HCT116 (cell line): Measurements from ENCODE around the gene IGF2R. TPM values are rescaled to one million over a fixed set of nuclear protein-coding genes. Genes with fewer than 3 reads are reported as not detected.

Source experiments
- ATAC-seq: fragments of 200-7000 bp; cut with Tn5 transposase; 2 replicates; pipeline ENCODE4 v1.9.1; 2020; ENCODE audit warnings: mild to moderate bottlenecking, moderate library complexity
- BruUV-seq: library from RNA; stranded (reverse); fragments of 400-500 nt; replicated peaks from 2 replicates; lab custom pipeline; 2021; lab: Mats Ljungman, UMichigan
- CTCF ChIA-PET: fragments of 300-600 bp; sonication (Branson Sonifier 250); formaldehyde crosslinking; loops from one replicate; lab custom pipeline; 2021; ENCODE audit warnings: antibody characterized with exemption; lab: Charles Lee
- POLR2A ChIA-PET: fragments of 300-600, 350-600 bp; sonication (Branson Sonifier 250); formaldehyde crosslinking; loops from one replicate; lab custom pipeline; 2021; ENCODE audit warnings: antibody characterized with exemption; lab: Charles Lee
- RAD21 ChIA-PET, 2 experiments: fragments of 300-600 bp; sonication (Branson Sonifier 250); formaldehyde crosslinking; loops; one replicate each; lab custom pipeline; 2023; ENCODE audit warnings: low total read pairs in 2 of 2; ENCODE audit not compliant: uncharacterized antibody in 2 of 2, unreplicated experiment in 2 of 2, low non-redundant PET in 1 of 2; lab: Charles Lee
- DNase-seq: peaks from one replicate; pipeline ENCODE4 v3.0.0-alpha.2; 2010; ENCODE audit warnings: low read depth, low spot score
- H2AFZ ChIP-seq: fragments of 200-600 bp; shearing (Covaris generic), sonication (generic); 2 replicates; pipeline ENCODE4 v1.6.1; 2017; ENCODE audit warnings: low read depth, mixed run types, mixed read lengths, antibody characterized with exemption, low read length; ENCODE audit not compliant: poor library complexity, severe bottlenecking
- H3K27ac ChIP-seq: 2 replicates; pipeline ENCODE4 v1.5.1; 2012; ENCODE audit warnings: low read depth, low read length
- H3K27me3 ChIP-seq: fragments of 200-600 bp; sonication (generic); 2 replicates; pipeline ENCODE4 v1.6.1; 2016; ENCODE audit warnings: mixed run types, low read length, mixed read lengths; ENCODE audit not compliant: insufficient read depth
- H3K36me3 ChIP-seq, 2 experiments: fragments of 200-500 bp in 1 of 2; fragments of 200-600 bp in 1 of 2; sonication (Bioruptor generic) in 1 of 2; sonication (generic) in 1 of 2; 2 replicates each; pipeline versions ENCODE4 v1.5.1 to v1.6.1; 2014 to 2016; ENCODE audit warnings: low read length in 2 of 2, inconsistent platforms in 1 of 2, mixed read lengths in 1 of 2, mixed run types in 1 of 2; ENCODE audit not compliant: insufficient read depth in 2 of 2, control insufficient read depth in 1 of 2
- H3K4me1 ChIP-seq, 2 experiments: fragments of 200-600 bp in 1 of 2; sonication (generic) in 1 of 2; 2 replicates each; pipeline versions ENCODE4 v1.5.1 to v1.6.1; 2012 to 2017; ENCODE audit warnings: low read length in 2 of 2, inconsistent platforms in 1 of 2, mild to moderate bottlenecking in 1 of 2, mixed read lengths in 1 of 2, mixed run types in 1 of 2, moderate library complexity in 1 of 2; ENCODE audit not compliant: insufficient read depth in 2 of 2, control insufficient read depth in 1 of 2
- H3K4me2 ChIP-seq: fragments of 200-600 bp; sonication (generic); 2 replicates; pipeline ENCODE4 v1.6.1; 2017; ENCODE audit warnings: mixed run types, low read length, mixed read lengths
- H3K4me3 ChIP-seq, 2 experiments: fragments of 200-600 bp in 1 of 2; sonication (generic) in 1 of 2; replicated peaks in 1 of 2; 2 replicates each; pipeline ENCODE4 v1.5.1; 2011 to 2016; ENCODE audit warnings: low read length in 2 of 2, control low read depth in 1 of 2, low read depth in 1 of 2, mild to moderate bottlenecking in 1 of 2, mixed read lengths in 1 of 2, mixed run types in 1 of 2
- H3K79me2 ChIP-seq: fragments of 200-600 bp; sonication (generic); 2 replicates; pipeline ENCODE4 v1.6.1; 2017; ENCODE audit warnings: mild to moderate bottlenecking, mixed run types, low read length, moderate library complexity, mixed read lengths; ENCODE audit not compliant: insufficient read depth
- H3K9ac ChIP-seq: fragments of 200-600 bp; sonication (generic); 2 replicates; pipeline ENCODE4 v1.6.1; 2016; ENCODE audit warnings: low read length, mixed read lengths
- H3K9me2 ChIP-seq: fragments of 200-600 bp; sonication (generic), shearing (Covaris generic); 2 replicates; pipeline ENCODE4 v1.6.1; 2017; ENCODE audit warnings: mixed run types, mild to moderate bottlenecking, moderate library complexity; ENCODE audit not compliant: insufficient read depth
- H3K9me3 ChIP-seq, 2 experiments: fragments of 200-500 bp in 1 of 2; fragments of 200-600 bp in 1 of 2; sonication (Bioruptor generic) in 1 of 2; sonication (generic) in 1 of 2; 2 replicates each; pipeline ENCODE4 v1.6.1; 2014 to 2017; ENCODE audit warnings: low read length in 2 of 2, mixed read lengths in 2 of 2, inconsistent platforms in 1 of 2, low read depth in 1 of 2, mild to moderate bottlenecking in 1 of 2, mixed run types in 1 of 2, moderate library complexity in 1 of 2; ENCODE audit not compliant: control insufficient read depth in 1 of 2, insufficient read depth in 1 of 2
- H4K20me1 ChIP-seq: fragments of 200-600 bp; sonication (generic), shearing (Covaris generic); 2 replicates; pipeline ENCODE4 v1.6.1; 2017; ENCODE audit warnings: mixed run types, mild to moderate bottlenecking, moderate library complexity; ENCODE audit not compliant: insufficient read depth
- ATF3 ChIP-seq: IDR thresholded peaks from 2 replicates; pipeline ENCODE4 v1.6.1; 2012
- CTCF ChIP-seq, 3 experiments: fragments of 200-600 bp in 1 of 3; sonication (generic) in 1 of 3; IDR thresholded peaks in 2 of 3; conservative IDR thresholded peaks in 1 of 3; 2 replicates each; pipeline ENCODE4 v1.5.1; 2012 to 2017; ENCODE audit warnings: low read depth in 2 of 3, low read length in 2 of 3, antibody characterized with exemption in 1 of 3, borderline replicate concordance in 1 of 3, control low read depth in 1 of 3, mild to moderate bottlenecking in 1 of 3, mixed read lengths in 1 of 3, mixed run types in 1 of 3, moderate library complexity in 1 of 3; ENCODE audit not compliant: insufficient read depth in 1 of 3
- ELF1 ChIP-seq: IDR thresholded peaks from 2 replicates; pipeline ENCODE4 v1.6.1; 2012; ENCODE audit warnings: low read depth, borderline replicate concordance
- EZH2 ChIP-seq: fragments of 200-600 bp; sonication (generic); IDR thresholded peaks from 2 replicates; pipeline ENCODE4 v1.6.1; 2017; ENCODE audit warnings: antibody characterized with exemption, mixed run types
- FOSL1 ChIP-seq: IDR thresholded peaks from 2 replicates; pipeline ENCODE4 v1.6.1; 2012; ENCODE audit warnings: low read depth
- JUND ChIP-seq: IDR thresholded peaks from 2 replicates; pipeline ENCODE4 v1.6.1; 2012
- POLR2A ChIP-seq: IDR thresholded peaks from 2 replicates; pipeline ENCODE4 v1.7.0; 2011; ENCODE audit warnings: borderline replicate concordance; ENCODE audit not compliant: insufficient read depth, insufficient read length; ENCODE audit errors: extremely low read depth
- POLR2AphosphoS5 ChIP-seq: IDR thresholded peaks from 2 replicates; pipeline ENCODE4 v1.6.1; 2011; ENCODE audit warnings: mild to moderate bottlenecking, low read depth, low read length, moderate library complexity
- REST ChIP-seq: IDR thresholded peaks from 2 replicates; pipeline ENCODE4 v1.6.1; 2012; ENCODE audit warnings: low read depth
- SIN3A ChIP-seq: IDR thresholded peaks from 2 replicates; pipeline ENCODE4 v1.6.1; 2012; ENCODE audit warnings: low read depth
- TCF7L2 ChIP-seq: IDR thresholded peaks from 2 replicates; pipeline ENCODE4 v1.7.0; 2011; ENCODE audit warnings: borderline replicate concordance, inconsistent platforms; ENCODE audit not compliant: insufficient read depth, insufficient read length; ENCODE audit errors: extremely low read depth
- YY1 ChIP-seq: IDR thresholded peaks from 2 replicates; pipeline ENCODE4 v1.6.1; 2011; ENCODE audit warnings: low read length, low read depth, moderate library complexity, mild to moderate bottlenecking; ENCODE audit not compliant: insufficient replicate concordance; ENCODE audit errors: extremely low read depth
- ZBTB33 ChIP-seq: IDR thresholded peaks from 2 replicates; pipeline ENCODE4 v1.6.1; 2011; ENCODE audit warnings: mild to moderate bottlenecking, low read length, moderate library complexity; ENCODE audit not compliant: insufficient replicate concordance; ENCODE audit errors: extremely low read depth
- ZFX ChIP-seq: fragments of 450-650 bp; IDR thresholded peaks from 2 replicates; pipeline ENCODE4 v1.6.1; 2017
- ZNF274 ChIP-seq: fragments of 200-500 bp; sonication (Bioruptor generic); IDR thresholded peaks from 2 replicates; pipeline ENCODE4 v1.6.1; 2014; ENCODE audit warnings: mild to moderate bottlenecking, low read depth, low read length, inconsistent platforms
- intact Hi-C: fragments of 100-400 bp; cut with micrococcal nuclease; formaldehyde crosslinking; loops from 2 replicates; pipeline ENCODE4 v1.10.0; 2022
- total RNA-seq: library from RNA; stranded (reverse); gene quantifications from one replicate; pipeline ENCODE4 v1.2.1, GENCODE V29; 2021; ENCODE audit not compliant: unreplicated experiment

Gene IGF2R
- total RNA-seq, 1 experiment from 2014 or later, result 37.0 TPM

- H3K4me1 ChIP-seq, result no peaks in the 10 kb centered on the region
- ChIA-PET RAD21 (no interaction called here), POLR2A (no interaction called here), CTCF (no interaction called here)
- no peak for ATAC-seq
- H3K4me2 ChIP-seq, result no peak overlapping the region
- no peaks in the 10 kb centered on the region for H3K9me3 ChIP-seq
- no peaks in the 10 kb centered on the region for H3K27me3 ChIP-seq
- no peak for DNase-seq
- peaks cover 5 to 35% of the 10 kb centered on the region in 2 experiments; a peak in 3 of 4 replicates for H3K36me3 ChIP-seq
- TF ChIP-seq ZBTB33 (no peak), POLR2AphosphoS5 (no peak), REST (no peak), ZNF274 (no peak), ELF1 (no peak), TCF7L2 (no peak), EZH2 (no peak), POLR2A (no peak), FOSL1 (no peak), ATF3 (no peak), SIN3A (no peak), YY1 (no peak), ZFX (no peak), JUND (no peak), CTCF (IDR thresholded peaks at IDR 0.05 in 2 of 3, conservative IDR thresholded peaks at IDR 0.05 in 1 of 3; ENCODE audit: borderline replicate concordance in 1 of 3, insufficient read depth in 1 of 3, low read depth in 2 of 3, low read length in 2 of 3) (no peak)
- H2AFZ ChIP-seq, result no peak overlapping the region
- H3K9ac ChIP-seq, result no peak overlapping the region
- no peaks in the 10 kb centered on the region for H3K79me2 ChIP-seq
- H3K9me2 ChIP-seq, result no peaks in the 10 kb centered on the region
- BruUV-seq, result no TSS peak
- H4K20me1 ChIP-seq, result no peaks in the 10 kb centered on the region
- no peak overlapping the region for H3K4me3 ChIP-seq
- no peak overlapping the region for H3K27ac ChIP-seq
- intact Hi-C loops, result no loop called here
Observed at GRCh38 chr6:160060221-160060620, 91.3 kb downstream of the IGF2R start.
